Spleen (tissue), 11 donors: ENCODE results near the gene MYO1F. TPM values are rescaled to one million over a fixed set of nuclear protein-coding genes. Genes with fewer than 3 reads are reported as not detected.
A peak's percentile ranks its signal among the peaks of the same experiment; 100 is the strongest.

Experiments used
- DNase-seq: peaks from one replicate; pipeline ENCODE4 v3.0.0-alpha.2; 2020
- H3K27ac ChIP-seq, 8 donors: fragments of 200-600 bp; sonication (generic) in 7 of 8; 1 replicate in 4 of 8; 2 replicates in 4 of 8; pipeline versions ENCODE4 v1.5.0 to v1.8.0; 2016 to 2021; ENCODE audit warnings: inconsistent platforms in 4 of 8, mild to moderate bottlenecking in 4 of 8, moderate library complexity in 1 of 8
- H3K27me3 ChIP-seq, 7 donors: fragments of 200-600 bp; sonication (generic) in 6 of 7; replicated peaks in 1 of 7; 1 replicate in 4 of 7; 2 replicates in 3 of 7; pipeline versions ENCODE4 v1.5.0 to v1.8.0; 2016 to 2021; ENCODE audit warnings: inconsistent platforms in 3 of 7, mild to moderate bottlenecking in 1 of 7
- H3K36me3 ChIP-seq, 6 donors: fragments of 200-600 bp; sonication (generic) in 5 of 6; 1 replicate in 4 of 6; 2 replicates in 2 of 6; pipeline versions ENCODE4 v1.5.0 to v1.8.0; 2016 to 2021; ENCODE audit warnings: inconsistent platforms in 2 of 6
- H3K4me1 ChIP-seq, 6 donors: fragments of 200-600 bp; sonication (generic) in 5 of 6; 1 replicate in 3 of 6; 2 replicates in 3 of 6; pipeline versions ENCODE4 v1.5.0 to v1.8.0; 2016 to 2021; ENCODE audit warnings: inconsistent platforms in 3 of 6
- H3K4me3 ChIP-seq, 8 donors: fragments of 200-600 bp; sonication (generic) in 7 of 8; 1 replicate in 4 of 8; 2 replicates in 4 of 8; pipeline versions ENCODE4 v1.5.0 to v1.8.0; 2016 to 2021; ENCODE audit warnings: inconsistent platforms in 4 of 8, mild to moderate bottlenecking in 4 of 8, moderate library complexity in 2 of 8
- H3K9me3 ChIP-seq, 8 donors: fragments of 200-600 bp; sonication (generic) in 7 of 8; 1 replicate in 4 of 8; 2 replicates in 4 of 8; pipeline versions ENCODE4 v1.5.0 to v1.8.0; 2016 to 2021; ENCODE audit warnings: inconsistent platforms in 4 of 8
- CTCF ChIP-seq, 11 experiments: fragments of 200-600 bp in 7 of 11; fragments of 450-650 bp in 4 of 11; sonication (generic) in 4 of 11; IDR thresholded peaks in 8 of 11; conservative IDR thresholded peaks in 3 of 11; 1 replicate in 7 of 11; 2 replicates in 4 of 11; pipeline versions ENCODE4 v1.4.0 to v1.8.0; 2016 to 2021; ENCODE audit warnings: antibody characterized with exemption in 11 of 11, inconsistent platforms in 4 of 11, mild to moderate bottlenecking in 1 of 11
- POLR2A ChIP-seq, 3 donors: fragments of 450-650 bp; IDR thresholded peaks; one replicate each; pipeline ENCODE4 v1.5.1; 2017; ENCODE audit warnings: antibody characterized with exemption in 3 of 3, mild to moderate bottlenecking in 1 of 3
- POLR2AphosphoS5 ChIP-seq, 3 donors: sonication (generic); formaldehyde crosslinking; IDR thresholded peaks; one replicate each; pipeline ENCODE4 v1.5.1; 2017; ENCODE audit warnings: antibody characterized with exemption in 3 of 3
- WGBS, 5 donors: extraction: QIAGEN DNeasy Blood & Tissue Kit in 3 of 5; methylation state at CpG; one replicate each; pipeline versions ENCODE4 v1.1.5 to v1.1.7; 2013 to 2018; 5-methylcytosine and 5-hydroxymethylcytosine counted together
- intact Hi-C: fragments of 100-400 bp; cut with DNase I; formaldehyde crosslinking; loops from one replicate; pipeline ENCODE4 v1.15.0; 2023; ENCODE audit warnings: low total_unique reads
- polyA plus RNA-seq, 3 donors: library from polyadenylated mRNA; stranded (reverse); fragments of 200-250 nt; gene quantifications; one replicate each; pipeline ENCODE4 v1.2.1, GENCODE V29; 2013
- total RNA-seq, 7 donors: library from RNA; depleted of rRNA in 3 of 7; stranded (reverse); fragments of >200 nt in 3 of 7; fragmentation: NEBNext Ultra II Directional in 4 of 7; extraction: Animal tissue kit (Norgen Biotek cat#: 25700) in 4 of 7; gene quantifications; one replicate each; pipeline versions ENCODE4 v1.1.0 to v1.2.1, GENCODE V29; 2016 to 2021
- donor health status: healthy with polysubstance abuse.
- donor health status: DM: no; HTN: no; CAD: no; lungs with moderate emphysema.
- donor health status: DM: no; HTN: no; CAD: no.
- donor health status: Bipolar disorder and iron deficiency.
- donor health status: healthy.
- donor health status: DM: no; HTN: no; CAD: no.
- donor health status: DM: yes; HTN: yes; CAD: no.

The MYO1F gene
- total and polyA plus RNA-seq, 10 donors: 22.1 to 423 (median 211) TPM

- WGBS, 5 donors: 41 to 59% (median 52%) methylated on average over 9 to 18 of the region's 18 CpGs
- Histone ChIP-seq H3K4me3 (no peak overlapping the region), H3K27me3 (peaks cover 0 to 26% (median 10%) of the 10 kb centered on the region in 7 donors), H3K27ac (peak overlapping the region in 3 of 8 donors; percentile 8 to 58 (median 30)), H3K36me3 (no peaks in the 10 kb centered on the region), H3K9me3 (no peaks in the 10 kb centered on the region), H3K4me1 (peaks cover 0 to 52% (median 25%) of the 10 kb centered on the region in 6 donors)
- intact Hi-C loops: no loop called here
- DNase-seq: no peak
- TF ChIP-seq CTCF (IDR thresholded peaks at IDR 0.05 in 8 of 11, conservative IDR thresholded peaks at IDR 0.05 in 3 of 11): no peak
- TF ChIP-seq POLR2AphosphoS5 (IDR thresholded peaks at IDR 0.05): no peak
- TF ChIP-seq POLR2A (IDR thresholded peaks at IDR 0.05): no peak
Observed at GRCh38 chr19:8611391-8611876, 34.2 kb upstream of the MYO1F start.

GRCh38 chr19:8610936-8611300 lies 33.7 kb upstream of the MYO1F start:
- 0 to 5% (median 3%) methylated on average over 1 to 9 of the region's 9 CpGs; no CpG with 5 or more reads in 1 of the 5 donors for WGBS, 5 donors
- H3K27me3 ChIP-seq: peaks cover 0 to 26% (median 10%) of the 10 kb centered on the region in 7 donors
- H3K4me3 ChIP-seq: peak overlapping the region in 6 of 8 donors; percentile 34 to 78 (median 44)

GRCh38 chr19:8610041-8610935 lies 33.0 kb upstream of the MYO1F start, which contains the start of gene ADAMTS10:
Gene ADAMTS10, minus strand, starts transcription at chr19:8610715. Its CDS starts 5,005 bp downstream, at chr19:8605710.
- Histone ChIP-seq H3K36me3 (peaks cover 0 to under 1% (median 0%) of the 10 kb centered on the region in 6 donors), H3K4me1 (peaks cover 0 to 42% (median 22%) of the 10 kb centered on the region in 6 donors), H3K27me3 (peaks cover 0 to 26% (median 10%) of the 10 kb centered on the region in 7 donors), H3K4me3 (peak within 1 kb of the TSS; percentile 34 to 78 (median 45)), H3K27ac (peak within 1 kb of the TSS in 7 of 8 donors; percentile 41 to 83 (median 76)), H3K9me3 (peaks cover 0 to 5% (median under 1%) of the 10 kb centered on the region in 8 donors)
- peak in 1 of 3 donors; percentile 8 for TF ChIP-seq POLR2AphosphoS5 (IDR thresholded peaks at IDR 0.05)
- no peak for TF ChIP-seq POLR2A (IDR thresholded peaks at IDR 0.05)
- TF ChIP-seq CTCF (IDR thresholded peaks at IDR 0.05 in 8 of 11, conservative IDR thresholded peaks at IDR 0.05 in 3 of 11): no peak
- DNase-seq: peak; percentile 78
- intact Hi-C loops: no loop called here
- 0 to 2% (median 1%) methylated on average over 24 to 74 of the region's 74 CpGs for WGBS, 5 donors

More at GRCh38 chr19:8610936-8611300, 33.7 kb upstream of the MYO1F start:
- intact Hi-C loops: no loop called here
- Histone ChIP-seq H3K27ac (peak overlapping the region in 6 of 8 donors; percentile 38 to 83 (median 77)), H3K9me3 (no peaks in the 10 kb centered on the region), H3K36me3 (no peaks in the 10 kb centered on the region), H3K4me1 (peaks cover 0 to 48% (median 25%) of the 10 kb centered on the region in 6 donors)
- TF ChIP-seq POLR2A (IDR thresholded peaks at IDR 0.05) (no peak), POLR2AphosphoS5 (IDR thresholded peaks at IDR 0.05) (no peak), CTCF (IDR thresholded peaks at IDR 0.05 in 8 of 11, conservative IDR thresholded peaks at IDR 0.05 in 3 of 11) (no peak)
- DNase-seq: no peak
